OCI-LY1 (cell line): ENCODE data around the gene ADAM12.

Experiments
- H2AFZ ChIP-seq: fragments of 200-600 bp; sonication (generic), shearing (Covaris generic); 2 replicates; pipeline ENCODE4 v1.6.0; 2014; ENCODE audit warnings: antibody characterized with exemption, mild to moderate bottlenecking, low read length
- H3F3A ChIP-seq: fragments of 200-600 bp; sonication (generic), shearing (Covaris generic); 2 replicates; pipeline ENCODE4 v1.6.0; 2014; ENCODE audit warnings: mild to moderate bottlenecking, antibody characterized with exemption, low read length, moderate library complexity; ENCODE audit not compliant: insufficient read depth
- H3K27ac ChIP-seq: fragments of 200-600 bp; sonication (generic); 2 replicates; pipeline ENCODE4 v1.5.1; 2014; ENCODE audit warnings: low read length, mixed run types, mild to moderate bottlenecking, low read depth; ENCODE audit not compliant: poor library complexity, severe bottlenecking
- H3K27me3 ChIP-seq: fragments of 200-600 bp; sonication (generic); 2 replicates; pipeline ENCODE4 v1.6.0; 2014; ENCODE audit warnings: antibody characterized with exemption, mild to moderate bottlenecking, low read length, moderate library complexity; ENCODE audit not compliant: insufficient read depth
- H3K36me3 ChIP-seq: fragments of 200-600 bp; sonication (generic); 2 replicates; pipeline ENCODE4 v1.6.1; 2014; ENCODE audit warnings: mild to moderate bottlenecking, antibody characterized with exemption, low read length, moderate library complexity, mixed read lengths; ENCODE audit not compliant: insufficient read depth
- H3K4me1 ChIP-seq: fragments of 200-600 bp; sonication (generic); 2 replicates; pipeline ENCODE4 v1.5.1; 2014; ENCODE audit warnings: mild to moderate bottlenecking, low read length, moderate library complexity; ENCODE audit not compliant: insufficient read depth, severe bottlenecking
- H3K4me2 ChIP-seq: fragments of 200-600 bp; sonication (generic), shearing (Covaris generic); 2 replicates; pipeline ENCODE4 v1.6.1; 2014; ENCODE audit warnings: low read length
- H3K4me3 ChIP-seq: fragments of 200-600 bp; sonication (generic); 2 replicates; pipeline ENCODE4 v1.5.1; 2014; ENCODE audit warnings: low read length, low read depth, mild to moderate bottlenecking, mixed read lengths; ENCODE audit not compliant: poor library complexity, severe bottlenecking
- H3K79me2 ChIP-seq: fragments of 200-600 bp; shearing (Covaris generic); 2 replicates; pipeline ENCODE4 v1.6.1; 2016; ENCODE audit warnings: mixed run types, low read length, mixed read lengths; ENCODE audit not compliant: insufficient read depth
- H3K9ac ChIP-seq: fragments of 200-600 bp; sonication (generic), shearing (Covaris generic); 2 replicates; pipeline ENCODE4 v1.6.1; 2014; ENCODE audit warnings: mild to moderate bottlenecking, low read length, mixed read lengths
- H3K9me2 ChIP-seq: fragments of 200-600 bp; sonication (generic), shearing (Covaris generic); 2 replicates; pipeline ENCODE4 v1.6.1; 2014; ENCODE audit warnings: low read depth, mild to moderate bottlenecking, low read length, mixed read lengths
- H3K9me3 ChIP-seq: fragments of 200-600 bp; shearing (Covaris generic); 2 replicates; pipeline ENCODE4 v1.6.1; 2014; ENCODE audit warnings: low read length, mixed read lengths
- H4K20me1 ChIP-seq: fragments of 200-600 bp; sonication (generic), shearing (Covaris generic); 2 replicates; pipeline ENCODE4 v1.6.0; 2016; ENCODE audit warnings: mild to moderate bottlenecking, low read length; ENCODE audit not compliant: insufficient read depth
- EZH2 ChIP-seq: fragments of 200-600 bp; sonication (generic), shearing (Covaris generic); IDR thresholded peaks from 2 replicates; pipeline ENCODE4 v1.8.0; 2017; ENCODE audit warnings: borderline replicate concordance, mixed run types, mild to moderate bottlenecking, antibody characterized with exemption, low read length, moderate library complexity, mixed read lengths
- TF ChIP-seq, protein P1 (sequence below): fragments of 200-600 bp; sonication (generic), shearing (Covaris generic); IDR thresholded peaks from 2 replicates; pipeline ENCODE4 v1.5.1; 2017; ENCODE audit warnings: mild to moderate bottlenecking, antibody characterized with exemption, low read length, moderate library complexity, mixed read lengths

The ADAM12 gene

DNA sequence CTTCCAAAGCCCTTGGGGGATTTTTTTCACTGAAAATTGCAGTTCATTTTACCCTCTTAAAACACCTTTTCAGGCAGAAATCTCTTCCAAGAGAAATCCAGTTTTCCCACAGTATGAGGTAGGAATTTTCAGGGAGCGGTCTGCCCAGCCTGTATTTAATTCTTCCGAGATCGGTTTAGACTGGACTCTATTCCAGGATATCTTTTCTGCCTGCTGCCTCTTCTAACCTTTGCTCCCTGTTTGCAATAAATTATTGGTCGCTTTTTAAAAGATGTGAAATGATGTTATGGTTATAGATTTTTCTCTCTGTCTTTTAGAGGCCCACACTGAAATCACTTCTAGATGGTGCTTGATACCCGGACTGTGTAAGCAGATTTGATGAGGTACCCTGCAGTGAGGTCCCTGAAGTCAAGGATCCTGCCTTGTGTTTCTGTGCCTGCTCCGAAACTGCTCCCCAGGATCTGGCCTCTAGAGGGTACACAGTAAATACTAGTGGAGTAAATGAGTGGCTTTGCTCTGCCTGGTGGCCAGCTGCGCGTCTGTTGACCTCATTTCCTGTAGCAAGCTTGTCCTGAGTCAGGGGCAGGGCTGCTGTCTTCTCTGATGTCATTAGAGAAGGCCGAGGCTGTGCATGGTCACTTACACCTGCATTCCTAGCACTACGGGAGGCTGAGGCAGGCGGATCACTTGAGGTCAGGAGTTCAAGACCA lies 300.3 kb downstream of the ADAM12 start:
- H4K20me1 ChIP-seq, result no peaks in the 10 kb centered on the region
- H3K9me2 ChIP-seq, result no peaks in the 10 kb centered on the region
- H3K4me3 ChIP-seq, result no peak overlapping the region
- no peaks in the 10 kb centered on the region for H3K36me3 ChIP-seq
- no peaks in the 10 kb centered on the region for H3K79me2 ChIP-seq
- no peaks in the 10 kb centered on the region for H3F3A ChIP-seq
- H3K4me1 ChIP-seq, result no peaks in the 10 kb centered on the region
- no peaks in the 10 kb centered on the region for H3K9me3 ChIP-seq
- no peak overlapping the region for H3K27ac ChIP-seq
- H3K4me2 ChIP-seq, result no peak overlapping the region
- TF ChIP-seq EZH2, result no peak
- TF ChIP-seq, protein P1, sequence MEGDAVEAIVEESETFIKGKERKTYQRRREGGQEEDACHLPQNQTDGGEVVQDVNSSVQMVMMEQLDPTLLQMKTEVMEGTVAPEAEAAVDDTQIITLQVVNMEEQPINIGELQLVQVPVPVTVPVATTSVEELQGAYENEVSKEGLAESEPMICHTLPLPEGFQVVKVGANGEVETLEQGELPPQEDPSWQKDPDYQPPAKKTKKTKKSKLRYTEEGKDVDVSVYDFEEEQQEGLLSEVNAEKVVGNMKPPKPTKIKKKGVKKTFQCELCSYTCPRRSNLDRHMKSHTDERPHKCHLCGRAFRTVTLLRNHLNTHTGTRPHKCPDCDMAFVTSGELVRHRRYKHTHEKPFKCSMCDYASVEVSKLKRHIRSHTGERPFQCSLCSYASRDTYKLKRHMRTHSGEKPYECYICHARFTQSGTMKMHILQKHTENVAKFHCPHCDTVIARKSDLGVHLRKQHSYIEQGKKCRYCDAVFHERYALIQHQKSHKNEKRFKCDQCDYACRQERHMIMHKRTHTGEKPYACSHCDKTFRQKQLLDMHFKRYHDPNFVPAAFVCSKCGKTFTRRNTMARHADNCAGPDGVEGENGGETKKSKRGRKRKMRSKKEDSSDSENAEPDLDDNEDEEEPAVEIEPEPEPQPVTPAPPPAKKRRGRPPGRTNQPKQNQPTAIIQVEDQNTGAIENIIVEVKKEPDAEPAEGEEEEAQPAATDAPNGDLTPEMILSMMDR, result no peak
- no peak overlapping the region for H3K9ac ChIP-seq
- no peaks in the 10 kb centered on the region for H3K27me3 ChIP-seq
- H2AFZ ChIP-seq, result no peak overlapping the region

- TF ChIP-seq EZH2, result no peak
- TF ChIP-seq, protein P1, result no peak
- no peaks in the 10 kb centered on the region for H4K20me1 ChIP-seq
- H3K9me2 ChIP-seq, result no peaks in the 10 kb centered on the region
- no peaks in the 10 kb centered on the region for H3F3A ChIP-seq
- H3K9me3 ChIP-seq, result no peaks in the 10 kb centered on the region
- H2AFZ ChIP-seq, result no peak overlapping the region
- no peak overlapping the region for H3K9ac ChIP-seq
- H3K4me3 ChIP-seq, result no peak overlapping the region
- H3K36me3 ChIP-seq, result no peaks in the 10 kb centered on the region
- no peak overlapping the region for H3K27ac ChIP-seq
- no peaks in the 10 kb centered on the region for H3K27me3 ChIP-seq
- no peaks in the 10 kb centered on the region for H3K4me1 ChIP-seq
- no peak overlapping the region for H3K4me2 ChIP-seq
- no peaks in the 10 kb centered on the region for H3K79me2 ChIP-seq
Observed at GRCh38 chr10:126087153-126087680, 301.1 kb downstream of the ADAM12 start.

- Histone ChIP-seq H3K9me3 (no peaks in the 10 kb centered on the region), H4K20me1 (no peaks in the 10 kb centered on the region), H3K9ac (no peak overlapping the region), H3K4me3 (no peak overlapping the region), H3K4me1 (no peaks in the 10 kb centered on the region), H3K79me2 (no peaks in the 10 kb centered on the region), H3F3A (no peaks in the 10 kb centered on the region), H3K36me3 (no peaks in the 10 kb centered on the region), H2AFZ (no peak overlapping the region), H3K4me2 (no peak overlapping the region), H3K9me2 (no peaks in the 10 kb centered on the region), H3K27ac (no peak overlapping the region), H3K27me3 (no peaks in the 10 kb centered on the region)
- TF ChIP-seq, protein P1, result no peak
- no peak for TF ChIP-seq EZH2
Observed at GRCh38 chr10:126085806-126086205, 302.5 kb downstream of the ADAM12 start.
